Neuronal stem cell (in vitro differentiated cells): ENCODE measurements around the gene ROBO2.

Experiments used
- DNase-seq: peaks from one replicate; pipeline ENCODE4 v3.0.0-alpha.2; 2013; ENCODE audit warnings: low spot score
- H2AFZ ChIP-seq: one replicate; pipeline ENCODE4 v1.6.1; 2013; ENCODE audit warnings: mild to moderate bottlenecking, low read length, inconsistent platforms
- H2AK5ac ChIP-seq: 2 replicates; pipeline ENCODE4 v1.6.1; 2013; ENCODE audit warnings: low read depth, mild to moderate bottlenecking, inconsistent platforms, low read length, moderate library complexity, mixed read lengths
- H2BK120ac ChIP-seq: 2 replicates; pipeline ENCODE4 v1.6.1; 2013; ENCODE audit warnings: low read depth, mild to moderate bottlenecking, inconsistent platforms, low read length, moderate library complexity, mixed read lengths
- H2BK12ac ChIP-seq: one replicate; pipeline ENCODE4 v1.6.1; 2013; ENCODE audit warnings: low read length, inconsistent platforms
- H2BK15ac ChIP-seq: 2 replicates; pipeline ENCODE4 v1.6.1; 2013; ENCODE audit warnings: mild to moderate bottlenecking, low read length, inconsistent platforms, mixed read lengths
- H2BK5ac ChIP-seq: one replicate; pipeline ENCODE4 v1.6.1; 2013; ENCODE audit warnings: inconsistent platforms, mild to moderate bottlenecking, low read length, moderate library complexity
- H3K14ac ChIP-seq: one replicate; pipeline ENCODE4 v1.6.1; 2013; ENCODE audit warnings: low read length, inconsistent platforms
- H3K18ac ChIP-seq: 2 replicates; pipeline ENCODE4 v1.6.1; 2013; ENCODE audit warnings: low read length, inconsistent platforms
- H3K23ac ChIP-seq: 2 replicates; pipeline ENCODE4 v1.6.1; 2013; ENCODE audit warnings: low read depth, mild to moderate bottlenecking, mixed read lengths, low read length, inconsistent platforms; ENCODE audit not compliant: poor library complexity
- H3K27ac ChIP-seq: replicated peaks from 3 replicates; pipeline ENCODE4 v1.5.1; 2013; ENCODE audit warnings: low read length, inconsistent platforms
- H3K27me3 ChIP-seq, 3 experiments: 2 replicates each; pipeline ENCODE4 v1.6.1; 2013; ENCODE audit warnings: low read length in 3 of 3, mild to moderate bottlenecking in 2 of 3, inconsistent platforms in 1 of 3, low read depth in 1 of 3, mixed read lengths in 1 of 3, moderate library complexity in 1 of 3; ENCODE audit not compliant: control insufficient read depth in 3 of 3, insufficient read depth in 3 of 3
- H3K36me3 ChIP-seq, 2 donors: replicated peaks in 1 of 2; 2 replicates each; pipeline ENCODE4 v1.6.1; 2013; ENCODE audit warnings: low read length in 2 of 2; ENCODE audit not compliant: control insufficient read depth in 2 of 2, insufficient read depth in 2 of 2
- H3K4ac ChIP-seq: 2 replicates; pipeline ENCODE4 v1.6.1; 2013; ENCODE audit warnings: inconsistent platforms, mild to moderate bottlenecking, low read length, moderate library complexity
- H3K4me1 ChIP-seq, 2 donors: 1 replicate in 1 of 2; 2 replicates in 1 of 2; pipeline ENCODE4 v1.6.1; 2013; ENCODE audit warnings: low read length in 2 of 2, low read depth in 1 of 2; ENCODE audit not compliant: control insufficient read depth in 2 of 2, insufficient read depth in 1 of 2
- H3K4me2 ChIP-seq: one replicate; pipeline ENCODE4 v1.6.1; 2013; ENCODE audit warnings: mild to moderate bottlenecking, low read length, inconsistent platforms; ENCODE audit not compliant: insufficient read depth, poor library complexity, severe bottlenecking
- H3K4me3 ChIP-seq, 2 donors: 2 replicates each; pipeline ENCODE4 v1.5.1; 2013; ENCODE audit warnings: low read length in 2 of 2, mild to moderate bottlenecking in 2 of 2, inconsistent platforms in 1 of 2, moderate library complexity in 1 of 2
- H3K79me1 ChIP-seq: one replicate; pipeline ENCODE4 v1.6.1; 2013; ENCODE audit warnings: low read depth, mild to moderate bottlenecking, inconsistent platforms, low read length, moderate library complexity
- H3K9ac ChIP-seq: one replicate; pipeline ENCODE4 v1.6.1; 2013; ENCODE audit warnings: mild to moderate bottlenecking, low read depth, low read length, inconsistent platforms; ENCODE audit not compliant: poor library complexity
- H3K9me3 ChIP-seq, 2 donors: replicated peaks in 1 of 2; 2 replicates each; pipeline versions ENCODE3 to v1.6.1; 2013; ENCODE audit warnings: low read length in 2 of 2, mild to moderate bottlenecking in 2 of 2, inconsistent platforms in 1 of 2, low read depth in 1 of 2, mixed read lengths in 1 of 2, moderate library complexity in 1 of 2; ENCODE audit not compliant: control insufficient read depth in 2 of 2, insufficient read depth in 1 of 2
- H4K8ac ChIP-seq: one replicate; pipeline ENCODE4 v1.6.1; 2013; ENCODE audit warnings: low read depth, mild to moderate bottlenecking, inconsistent platforms, low read length, moderate library complexity
- H4K91ac ChIP-seq: one replicate; pipeline ENCODE4 v1.6.1; 2013; ENCODE audit warnings: low read length, low read depth, mild to moderate bottlenecking, inconsistent platforms; ENCODE audit not compliant: poor library complexity
- WGBS, 2 donors: extraction: QIAGEN DNeasy Blood & Tissue Kit; methylation state at CpG; one replicate each; pipeline ENCODE4 v1.1.7; 2013; ENCODE audit warnings: missing lambda C conversion rate in 2 of 2, mixed read lengths in 1 of 2; ENCODE audit not compliant: insufficient read length in 2 of 2, insufficient replicate concordance in 1 of 2; ENCODE audit errors: extremely low coverage in 2 of 2; 5-methylcytosine and 5-hydroxymethylcytosine counted together

Gene ROBO2

GRCh38 chr3:77329116-77329515, 289.2 kb downstream of the ROBO2 start:
- Histone ChIP-seq H3K9ac (no peak overlapping the region), H2BK120ac (no peak overlapping the region), H3K27me3 (no peaks in the 10 kb centered on the region), H4K8ac (no peak overlapping the region), H3K4me2 (no peak overlapping the region), H2AFZ (no peak overlapping the region), H3K79me1 (no peaks in the 10 kb centered on the region), H2BK12ac (no peak overlapping the region), H3K4me1 (no peaks in the 10 kb centered on the region), H2BK5ac (no peak overlapping the region), H3K23ac (no peak overlapping the region), H3K36me3 (no peaks in the 10 kb centered on the region), H3K27ac (no peak overlapping the region), H4K91ac (no peak overlapping the region), H2AK5ac (no peak overlapping the region), H3K4ac (no peak overlapping the region), H3K9me3 (no peaks in the 10 kb centered on the region), H3K4me3 (no peak overlapping the region), H3K14ac (no peak overlapping the region), H3K18ac (no peak overlapping the region), H2BK15ac (no peak overlapping the region)
- no peak for DNase-seq
- no CpG with 5 or more reads among the region's 4 CpGs for WGBS, 2 donors

GRCh38 chr3:77338195-77338594, 298.3 kb downstream of the ROBO2 start:
- no peak for DNase-seq
- no peak overlapping the region for H3K4me3 ChIP-seq
- H3K9ac ChIP-seq, result no peak overlapping the region
- H3K36me3 ChIP-seq, result no peaks in the 10 kb centered on the region
- no peak overlapping the region for H2BK120ac ChIP-seq
- no peak overlapping the region for H3K27ac ChIP-seq
- H3K9me3 ChIP-seq, result no peaks in the 10 kb centered on the region
- H3K4me1 ChIP-seq, result no peaks in the 10 kb centered on the region
- no peak overlapping the region for H2BK5ac ChIP-seq
- H4K8ac ChIP-seq, result no peak overlapping the region
- H3K4me2 ChIP-seq, result no peak overlapping the region
- WGBS, 2 donors, result no CpG with 5 or more reads among the region's 5 CpGs
- H3K14ac ChIP-seq, result no peak overlapping the region
- no peak overlapping the region for H2BK15ac ChIP-seq
- H3K23ac ChIP-seq, result no peak overlapping the region
- H4K91ac ChIP-seq, result no peak overlapping the region
- no peaks in the 10 kb centered on the region for H3K27me3 ChIP-seq
- no peaks in the 10 kb centered on the region for H3K79me1 ChIP-seq
- H3K18ac ChIP-seq, result no peak overlapping the region
- H2BK12ac ChIP-seq, result no peak overlapping the region
- no peak overlapping the region for H2AFZ ChIP-seq
- no peak overlapping the region for H3K4ac ChIP-seq
- H2AK5ac ChIP-seq, result no peak overlapping the region

DNA sequence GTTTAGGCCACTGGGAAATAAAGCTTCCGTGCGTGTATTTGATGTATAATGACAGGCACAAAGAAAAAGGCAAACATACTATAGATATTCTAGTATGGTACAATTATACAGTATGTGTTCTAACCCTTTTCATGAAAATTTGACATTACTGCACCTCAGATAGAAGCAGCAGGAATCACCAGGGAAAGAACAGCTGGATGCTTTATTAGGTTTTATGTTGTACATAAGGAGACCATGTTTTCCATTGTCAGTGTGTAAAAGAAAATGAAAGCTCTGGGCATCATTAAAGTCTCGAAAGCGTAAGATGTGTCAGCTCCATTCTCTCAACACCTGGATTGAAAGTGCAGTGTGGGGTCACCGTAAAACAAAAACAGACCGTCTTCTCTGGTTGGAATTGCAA, 302.1 kb downstream of the ROBO2 start:
- Histone ChIP-seq H2AFZ (no peak overlapping the region), H3K4ac (no peak overlapping the region), H3K23ac (no peak overlapping the region), H3K36me3 (no peaks in the 10 kb centered on the region), H3K4me3 (no peak overlapping the region), H3K4me2 (no peak overlapping the region), H2AK5ac (no peak overlapping the region), H4K91ac (no peak overlapping the region), H3K27me3 (no peaks in the 10 kb centered on the region), H3K9ac (no peak overlapping the region), H3K4me1 (no peaks in the 10 kb centered on the region), H3K9me3 (no peaks in the 10 kb centered on the region), H2BK15ac (no peak overlapping the region), H2BK5ac (no peak overlapping the region), H3K18ac (no peak overlapping the region), H2BK120ac (no peak overlapping the region), H3K14ac (no peak overlapping the region), H2BK12ac (no peak overlapping the region), H3K79me1 (no peaks in the 10 kb centered on the region), H3K27ac (no peak overlapping the region), H4K8ac (no peak overlapping the region)
- no peak for DNase-seq
- no CpG with 5 or more reads among the region's 6 CpGs for WGBS, 2 donors

DNA sequence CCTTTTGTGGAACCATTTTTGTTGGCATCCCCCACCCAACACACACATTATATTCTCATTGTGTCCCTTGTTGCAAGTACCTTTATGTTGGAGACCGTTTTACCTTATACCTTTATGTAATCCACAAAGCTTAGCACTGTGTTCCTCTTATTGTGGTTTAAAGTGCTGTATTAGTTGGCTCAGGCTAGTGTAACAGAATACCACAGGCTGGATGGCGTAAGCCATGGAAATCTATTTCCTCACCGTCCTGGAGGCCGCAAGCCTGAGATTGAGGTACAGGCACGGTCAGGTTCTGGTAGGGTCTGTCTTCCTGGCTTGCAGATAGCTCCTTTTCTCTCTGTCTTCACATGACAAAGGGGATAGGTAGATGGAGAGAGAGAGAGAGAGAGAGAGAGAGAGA, 302.8 kb downstream of the ROBO2 start:
- Histone ChIP-seq H3K9me3 (no peaks in the 10 kb centered on the region), H3K23ac (no peak overlapping the region), H4K8ac (no peak overlapping the region), H3K36me3 (no peaks in the 10 kb centered on the region), H3K4me2 (no peak overlapping the region), H3K9ac (no peak overlapping the region), H3K27ac (no peak overlapping the region), H3K18ac (no peak overlapping the region), H3K4me1 (no peaks in the 10 kb centered on the region), H2BK12ac (no peak overlapping the region), H2AK5ac (no peak overlapping the region), H3K27me3 (no peaks in the 10 kb centered on the region), H3K79me1 (no peaks in the 10 kb centered on the region), H2BK120ac (no peak overlapping the region), H2BK15ac (no peak overlapping the region), H4K91ac (no peak overlapping the region), H2AFZ (no peak overlapping the region), H3K4me3 (no peak overlapping the region), H2BK5ac (no peak overlapping the region), H3K14ac (no peak overlapping the region), H3K4ac (no peak overlapping the region)
- WGBS, 2 donors, result no CpG with 5 or more reads among the region's 5 CpGs
- no peak for DNase-seq
